ENCODE data around the gene GNL3.
"Not testable (repeated sequence)": the region's sequence is repeated elsewhere in the genome, so short reads cannot be mapped to it uniquely, and the experiment has no call there.

The GNL3 gene

GRCh38 chr3:52685709-52686691 lies at the start of gene GNL3, which contains the start of gene PBRM1:
TSS of gene GNL3 (plus strand) at chr3:52686032. CDS start at chr3:52686093, 61 bp downstream.
TSS of gene PBRM1 (minus strand) at chr3:52685913.
- peak; percentile 86 for DNase-seq (ENCODE audit: low read depth)

GRCh38 chr3:52636673-52637072 lies 49.2 kb upstream of the GNL3 start:
- no peak for DNase-seq (ENCODE audit: low read depth)

- DNase-seq (ENCODE audit: low read depth): no peak
Observed at GRCh38 chr3:52645549-52645948, 40.3 kb upstream of the GNL3 start.

GRCh38 chr3:52649461-52650210 lies 36.2 kb upstream of the GNL3 start:
- no peak for DNase-seq (ENCODE audit: low read depth)

- no peak for DNase-seq (ENCODE audit: low read depth)
Observed at GRCh38 chr3:52650439-52650838, 35.4 kb upstream of the GNL3 start.

GRCh38 chr3:52651592-52651991 lies 34.2 kb upstream of the GNL3 start:
- no peak for DNase-seq (ENCODE audit: low read depth)

GRCh38 chr3:52655895-52656294 lies 29.9 kb upstream of the GNL3 start:
- DNase-seq (ENCODE audit: low read depth): no peak

GRCh38 chr3:52660046-52660445 lies 25.8 kb upstream of the GNL3 start:
- no peak for DNase-seq (ENCODE audit: low read depth)

- no peak for DNase-seq (ENCODE audit: low read depth)
Observed at GRCh38 chr3:52663098-52663497, 22.7 kb upstream of the GNL3 start.

- DNase-seq (ENCODE audit: low read depth): no peak
Observed at GRCh38 chr3:52670621-52671521, 15.0 kb upstream of the GNL3 start.

GRCh38 chr3:52671676-52672075 lies 14.2 kb upstream of the GNL3 start:
- no peak for DNase-seq (ENCODE audit: low read depth)

- DNase-seq (ENCODE audit: low read depth): not testable (repeated sequence)
Observed at GRCh38 chr3:52676201-52676600, 9.6 kb upstream of the GNL3 start.

- DNase-seq (ENCODE audit: low read depth): no peak
Observed at GRCh38 chr3:52678265-52679198, 7.3 kb upstream of the GNL3 start.

- DNase-seq (ENCODE audit: low read depth): no peak
Observed at GRCh38 chr3:52679199-52679538, 6.7 kb upstream of the GNL3 start.

GRCh38 chr3:52679811-52680210 lies 6.0 kb upstream of the GNL3 start:
- no peak for DNase-seq (ENCODE audit: low read depth)

GRCh38 chr3:52681596-52681995 lies 4.2 kb upstream of the GNL3 start:
- no peak for DNase-seq (ENCODE audit: low read depth)

GRCh38 chr3:52682016-52682415 lies 3.8 kb upstream of the GNL3 start:
- no peak for DNase-seq (ENCODE audit: low read depth)

- DNase-seq (ENCODE audit: low read depth): no peak
Observed at GRCh38 chr3:52683611-52684010, 2.2 kb upstream of the GNL3 start.

- no peak for DNase-seq (ENCODE audit: low read depth)
Observed at GRCh38 chr3:52684184-52684583, 1.6 kb upstream of the GNL3 start.

GRCh38 chr3:52685285-52685708 lies 535 bp upstream of the GNL3 start:
- DNase-seq (ENCODE audit: low read depth): peak; percentile 54

GRCh38 chr3:52688266-52688665 lies 2.4 kb downstream of the GNL3 start:
- DNase-seq (ENCODE audit: low read depth): no peak
